Measurements from ENCODE around the gene MRPL36.

MRPL36 gene

GRCh38 chr5:1824109-1824821 lies 24.6 kb upstream of the MRPL36 start:
- Histone ChIP-seq H3K4me3 (ENCODE audit: control insufficient read depth in 1 of 7, extremely low read depth in 1 of 7, insufficient read depth in 4 of 7, low read depth in 2 of 7, low read length in 6 of 7) (no peak overlapping the region), H3K9me3 (ENCODE audit: control extremely low read depth in 1 of 5, control insufficient read depth in 4 of 5, insufficient read depth in 2 of 5, low read depth in 1 of 5, low read length in 4 of 5) (no peaks in the 10 kb centered on the region), H3K4me1 (ENCODE audit: control extremely low read depth in 1 of 4, control insufficient read depth in 4 of 4, insufficient read depth in 4 of 4, low read length in 3 of 4) (no peaks in the 10 kb centered on the region), H3K27me3 (replicated peaks in 2 of 5; ENCODE audit: control insufficient read depth in 4 of 5, insufficient read depth in 5 of 5, low read length in 4 of 5) (no peaks in the 10 kb centered on the region), H3K36me3 (ENCODE audit: control insufficient read depth in 4 of 4, insufficient read depth in 4 of 4, low read length in 3 of 4) (peaks cover 7 to 44% (median 27%) of the 10 kb centered on the region in 4 experiments), H3K27ac (ENCODE audit: insufficient read depth in 1 of 2, low read depth in 1 of 2, low read length in 2 of 2, poor library complexity in 1 of 2, severe bottlenecking in 2 of 2) (no peak overlapping the region)
- 98% methylated on average over 23 of the region's 25 CpGs for WGBS (ENCODE audit: insufficient coverage)
- ChIA-PET CTCF (interaction anchor here (1.2 kb wide), 1 partner anchor 9 kb away, joined by 3 read pairs; no protein-coding TSS in a partner anchor), POLR2A (no interaction called here)
- no peak for DNase-seq

GRCh38 chr5:1823381-1824034 lies 23.9 kb upstream of the MRPL36 start:
- POLR2A ChIA-PET: no interaction called here
- no peak overlapping the region for H3K4me3 ChIP-seq (ENCODE audit: control insufficient read depth in 1 of 7, extremely low read depth in 1 of 7, insufficient read depth in 4 of 7, low read depth in 2 of 7, low read length in 6 of 7)
- H3K27ac ChIP-seq (ENCODE audit: insufficient read depth in 1 of 2, low read depth in 1 of 2, low read length in 2 of 2, poor library complexity in 1 of 2, severe bottlenecking in 2 of 2): no peak overlapping the region
- H3K4me1 ChIP-seq (ENCODE audit: control extremely low read depth in 1 of 4, control insufficient read depth in 4 of 4, insufficient read depth in 4 of 4, low read length in 3 of 4): no peaks in the 10 kb centered on the region
- no peak for DNase-seq
- H3K27me3 ChIP-seq (replicated peaks in 2 of 5; ENCODE audit: control insufficient read depth in 4 of 5, insufficient read depth in 5 of 5, low read length in 4 of 5): no peaks in the 10 kb centered on the region
- WGBS (ENCODE audit: insufficient coverage): 100% methylated on average over 7 of the region's 12 CpGs
- CTCF ChIA-PET: interaction anchor here (1.2 kb wide), 1 partner anchor 9 kb away, joined by 3 read pairs; no protein-coding TSS in a partner anchor
- peaks cover 0 to 5% (median 0%) of the 10 kb centered on the region in 5 experiments for H3K9me3 ChIP-seq (ENCODE audit: control extremely low read depth in 1 of 5, control insufficient read depth in 4 of 5, insufficient read depth in 2 of 5, low read depth in 1 of 5, low read length in 4 of 5)
- H3K36me3 ChIP-seq (ENCODE audit: control insufficient read depth in 4 of 4, insufficient read depth in 4 of 4, low read length in 3 of 4): peaks cover 7 to 51% (median 33%) of the 10 kb centered on the region in 4 experiments

GRCh38 chr5:1821862-1822261 lies 22.2 kb upstream of the MRPL36 start:
- CTCF ChIA-PET: no interaction called here
- Histone ChIP-seq H3K27ac (ENCODE audit: insufficient read depth in 1 of 2, low read depth in 1 of 2, low read length in 2 of 2, poor library complexity in 1 of 2, severe bottlenecking in 2 of 2) (no peak overlapping the region), H3K36me3 (ENCODE audit: control insufficient read depth in 4 of 4, insufficient read depth in 4 of 4, low read length in 3 of 4) (peaks cover 12 to 67% (median 47%) of the 10 kb centered on the region in 4 experiments), H3K4me1 (ENCODE audit: control extremely low read depth in 1 of 4, control insufficient read depth in 4 of 4, insufficient read depth in 4 of 4, low read length in 3 of 4) (no peaks in the 10 kb centered on the region), H3K9me3 (ENCODE audit: control extremely low read depth in 1 of 5, control insufficient read depth in 4 of 5, insufficient read depth in 2 of 5, low read depth in 1 of 5, low read length in 4 of 5) (peaks cover 0 to 5% (median 0%) of the 10 kb centered on the region in 5 experiments), H3K27me3 (replicated peaks in 2 of 5; ENCODE audit: control insufficient read depth in 4 of 5, insufficient read depth in 5 of 5, low read length in 4 of 5) (no peaks in the 10 kb centered on the region), H3K4me3 (ENCODE audit: control insufficient read depth in 1 of 7, extremely low read depth in 1 of 7, insufficient read depth in 4 of 7, low read depth in 2 of 7, low read length in 6 of 7) (no peak overlapping the region)
- DNase-seq: no peak
- WGBS (ENCODE audit: insufficient coverage): 100% methylated on average over 7 of the region's 8 CpGs
- POLR2A ChIA-PET: no interaction called here

- H3K36me3 ChIP-seq (ENCODE audit: control insufficient read depth in 4 of 4, insufficient read depth in 4 of 4, low read length in 3 of 4): peaks cover 12 to 77% (median 54%) of the 10 kb centered on the region in 4 experiments
- H3K4me1 ChIP-seq (ENCODE audit: control extremely low read depth in 1 of 4, control insufficient read depth in 4 of 4, insufficient read depth in 4 of 4, low read length in 3 of 4): no peaks in the 10 kb centered on the region
- no peak for DNase-seq
- CTCF ChIA-PET: no interaction called here
- no peak overlapping the region for H3K27ac ChIP-seq (ENCODE audit: insufficient read depth in 1 of 2, low read depth in 1 of 2, low read length in 2 of 2, poor library complexity in 1 of 2, severe bottlenecking in 2 of 2)
- POLR2A ChIA-PET: no interaction called here
- H3K9me3 ChIP-seq (ENCODE audit: control extremely low read depth in 1 of 5, control insufficient read depth in 4 of 5, insufficient read depth in 2 of 5, low read depth in 1 of 5, low read length in 4 of 5): peaks cover 0 to 5% (median 0%) of the 10 kb centered on the region in 5 experiments
- WGBS (ENCODE audit: insufficient coverage): 100% methylated on average over 2 of the region's 4 CpGs
- H3K4me3 ChIP-seq (ENCODE audit: control insufficient read depth in 1 of 7, extremely low read depth in 1 of 7, insufficient read depth in 4 of 7, low read depth in 2 of 7, low read length in 6 of 7): no peak overlapping the region
- H3K27me3 ChIP-seq (replicated peaks in 2 of 5; ENCODE audit: control insufficient read depth in 4 of 5, insufficient read depth in 5 of 5, low read length in 4 of 5): no peaks in the 10 kb centered on the region
Observed at GRCh38 chr5:1820926-1821325, 21.3 kb upstream of the MRPL36 start.

GRCh38 chr5:1820381-1820780 lies 20.7 kb upstream of the MRPL36 start:
- peaks cover 12 to 81% (median 59%) of the 10 kb centered on the region in 4 experiments for H3K36me3 ChIP-seq (ENCODE audit: control insufficient read depth in 4 of 4, insufficient read depth in 4 of 4, low read length in 3 of 4)
- WGBS (ENCODE audit: insufficient coverage): 89% methylated on average over 10 of the region's 12 CpGs
- ChIA-PET CTCF (no interaction called here), POLR2A (no interaction called here)
- H3K4me3 ChIP-seq (ENCODE audit: control insufficient read depth in 1 of 7, extremely low read depth in 1 of 7, insufficient read depth in 4 of 7, low read depth in 2 of 7, low read length in 6 of 7): no peak overlapping the region
- peaks cover 0 to 5% (median 0%) of the 10 kb centered on the region in 5 experiments for H3K9me3 ChIP-seq (ENCODE audit: control extremely low read depth in 1 of 5, control insufficient read depth in 4 of 5, insufficient read depth in 2 of 5, low read depth in 1 of 5, low read length in 4 of 5)
- no peaks in the 10 kb centered on the region for H3K27me3 ChIP-seq (replicated peaks in 2 of 5; ENCODE audit: control insufficient read depth in 4 of 5, insufficient read depth in 5 of 5, low read length in 4 of 5)
- no peaks in the 10 kb centered on the region for H3K4me1 ChIP-seq (ENCODE audit: control extremely low read depth in 1 of 4, control insufficient read depth in 4 of 4, insufficient read depth in 4 of 4, low read length in 3 of 4)
- H3K27ac ChIP-seq (ENCODE audit: insufficient read depth in 1 of 2, low read depth in 1 of 2, low read length in 2 of 2, poor library complexity in 1 of 2, severe bottlenecking in 2 of 2): no peak overlapping the region
- DNase-seq: no peak

GRCh38 chr5:1819458-1819857 lies 19.8 kb upstream of the MRPL36 start:
- H3K4me1 ChIP-seq (ENCODE audit: control extremely low read depth in 1 of 4, control insufficient read depth in 4 of 4, insufficient read depth in 4 of 4, low read length in 3 of 4): no peaks in the 10 kb centered on the region
- peaks cover 0 to 5% (median 0%) of the 10 kb centered on the region in 5 experiments for H3K9me3 ChIP-seq (ENCODE audit: control extremely low read depth in 1 of 5, control insufficient read depth in 4 of 5, insufficient read depth in 2 of 5, low read depth in 1 of 5, low read length in 4 of 5)
- H3K27me3 ChIP-seq (replicated peaks in 2 of 5; ENCODE audit: control insufficient read depth in 4 of 5, insufficient read depth in 5 of 5, low read length in 4 of 5): no peaks in the 10 kb centered on the region
- H3K4me3 ChIP-seq (ENCODE audit: control insufficient read depth in 1 of 7, extremely low read depth in 1 of 7, insufficient read depth in 4 of 7, low read depth in 2 of 7, low read length in 6 of 7): no peak overlapping the region
- 92% methylated on average over 2 of the region's 2 CpGs for WGBS (ENCODE audit: insufficient coverage)
- ChIA-PET POLR2A (no interaction called here), CTCF (interaction anchor here (1.2 kb wide), 1 partner anchor 16 kb away, joined by 3 read pairs; no protein-coding TSS in a partner anchor)
- peaks cover 12 to 83% (median 66%) of the 10 kb centered on the region in 4 experiments for H3K36me3 ChIP-seq (ENCODE audit: control insufficient read depth in 4 of 4, insufficient read depth in 4 of 4, low read length in 3 of 4)
- DNase-seq: no peak
- no peak overlapping the region for H3K27ac ChIP-seq (ENCODE audit: insufficient read depth in 1 of 2, low read depth in 1 of 2, low read length in 2 of 2, poor library complexity in 1 of 2, severe bottlenecking in 2 of 2)

GRCh38 chr5:1818784-1819183 lies 19.1 kb upstream of the MRPL36 start:
- 99% methylated on average over 5 of the region's 5 CpGs for WGBS (ENCODE audit: insufficient coverage)
- Histone ChIP-seq H3K4me1 (ENCODE audit: control extremely low read depth in 1 of 4, control insufficient read depth in 4 of 4, insufficient read depth in 4 of 4, low read length in 3 of 4) (no peaks in the 10 kb centered on the region), H3K27ac (ENCODE audit: insufficient read depth in 1 of 2, low read depth in 1 of 2, low read length in 2 of 2, poor library complexity in 1 of 2, severe bottlenecking in 2 of 2) (no peak overlapping the region), H3K9me3 (ENCODE audit: control extremely low read depth in 1 of 5, control insufficient read depth in 4 of 5, insufficient read depth in 2 of 5, low read depth in 1 of 5, low read length in 4 of 5) (peaks cover 0 to 5% (median 0%) of the 10 kb centered on the region in 5 experiments), H3K36me3 (ENCODE audit: control insufficient read depth in 4 of 4, insufficient read depth in 4 of 4, low read length in 3 of 4) (peaks cover 12 to 88% (median 71%) of the 10 kb centered on the region in 4 experiments), H3K4me3 (ENCODE audit: control insufficient read depth in 1 of 7, extremely low read depth in 1 of 7, insufficient read depth in 4 of 7, low read depth in 2 of 7, low read length in 6 of 7) (no peak overlapping the region), H3K27me3 (replicated peaks in 2 of 5; ENCODE audit: control insufficient read depth in 4 of 5, insufficient read depth in 5 of 5, low read length in 4 of 5) (no peaks in the 10 kb centered on the region)
- CTCF ChIA-PET: interaction anchor here (1.2 kb wide), 1 partner anchor 16 kb away, joined by 3 read pairs; no protein-coding TSS in a partner anchor
- no peak for DNase-seq
- POLR2A ChIA-PET: no interaction called here
